ENCODE data around the gene PDIA6.

The PDIA6 gene

GRCh38 chr2:10765461-10765860 is 47.1 kb downstream of the PDIA6 start:
- DNase-seq (ENCODE audit: insufficient read length, low spot score) (no peak), FAIRE-seq (no peak)
- TF ChIP-seq, protein P1, sequence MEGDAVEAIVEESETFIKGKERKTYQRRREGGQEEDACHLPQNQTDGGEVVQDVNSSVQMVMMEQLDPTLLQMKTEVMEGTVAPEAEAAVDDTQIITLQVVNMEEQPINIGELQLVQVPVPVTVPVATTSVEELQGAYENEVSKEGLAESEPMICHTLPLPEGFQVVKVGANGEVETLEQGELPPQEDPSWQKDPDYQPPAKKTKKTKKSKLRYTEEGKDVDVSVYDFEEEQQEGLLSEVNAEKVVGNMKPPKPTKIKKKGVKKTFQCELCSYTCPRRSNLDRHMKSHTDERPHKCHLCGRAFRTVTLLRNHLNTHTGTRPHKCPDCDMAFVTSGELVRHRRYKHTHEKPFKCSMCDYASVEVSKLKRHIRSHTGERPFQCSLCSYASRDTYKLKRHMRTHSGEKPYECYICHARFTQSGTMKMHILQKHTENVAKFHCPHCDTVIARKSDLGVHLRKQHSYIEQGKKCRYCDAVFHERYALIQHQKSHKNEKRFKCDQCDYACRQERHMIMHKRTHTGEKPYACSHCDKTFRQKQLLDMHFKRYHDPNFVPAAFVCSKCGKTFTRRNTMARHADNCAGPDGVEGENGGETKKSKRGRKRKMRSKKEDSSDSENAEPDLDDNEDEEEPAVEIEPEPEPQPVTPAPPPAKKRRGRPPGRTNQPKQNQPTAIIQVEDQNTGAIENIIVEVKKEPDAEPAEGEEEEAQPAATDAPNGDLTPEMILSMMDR (IDR thresholded peaks at IDR 0.05; ENCODE audit: insufficient read depth, missing control alignments) = no peak

- no peak for FAIRE-seq
- TF ChIP-seq, protein P1 (IDR thresholded peaks at IDR 0.05; ENCODE audit: insufficient read depth, missing control alignments) = no peak
- DNase-seq (ENCODE audit: insufficient read length, low spot score) = no peak
Observed at GRCh38 chr2:10764896-10765295, 47.7 kb downstream of the PDIA6 start.

GRCh38 chr2:10764096-10764785 is 48.3 kb downstream of the PDIA6 start:
- TF ChIP-seq, protein P1 (IDR thresholded peaks at IDR 0.05; ENCODE audit: insufficient read depth, missing control alignments) = no peak
- FAIRE-seq (no peak), DNase-seq (ENCODE audit: insufficient read length, low spot score) (no peak)

DNA sequence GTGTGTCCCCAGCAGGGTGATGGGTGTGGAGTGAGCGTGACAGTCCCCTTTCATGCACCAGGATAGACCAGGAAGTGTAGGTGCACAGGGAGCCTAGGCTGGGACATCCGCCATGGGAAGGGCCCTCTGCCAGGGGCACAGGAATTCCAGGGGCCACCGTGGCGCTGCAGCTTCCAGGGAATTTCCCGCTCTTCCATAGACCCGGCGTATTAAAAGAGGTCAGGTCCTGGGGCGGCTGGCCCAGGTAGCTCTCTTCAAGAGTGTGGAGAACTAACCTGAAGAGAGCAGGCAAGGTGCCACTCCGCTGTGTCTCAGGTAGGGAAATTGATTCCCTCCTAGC is 49.2 kb downstream of the PDIA6 start:
- TF ChIP-seq, protein P1 (IDR thresholded peaks at IDR 0.05; ENCODE audit: insufficient read depth, missing control alignments) = no peak
- no peak for FAIRE-seq
- no peak for DNase-seq (ENCODE audit: insufficient read length, low spot score)

GRCh38 chr2:10762651-10763460 is 49.7 kb downstream of the PDIA6 start:
- no peak for FAIRE-seq
- TF ChIP-seq, protein P1 (IDR thresholded peaks at IDR 0.05; ENCODE audit: insufficient read depth, missing control alignments) = no peak
- DNase-seq (ENCODE audit: insufficient read length, low spot score) = no peak

- DNase-seq (ENCODE audit: insufficient read length, low spot score) = peak; percentile 12
- TF ChIP-seq, protein P1 (IDR thresholded peaks at IDR 0.05; ENCODE audit: insufficient read depth, missing control alignments) = no peak
- FAIRE-seq = no peak
Observed at GRCh38 chr2:10761591-10761990, 51.0 kb downstream of the PDIA6 start.
